Heart right ventricle (tissue), 16 donors: Measurements from ENCODE around the gene TPM2. TPM values are rescaled to one million over a fixed set of nuclear protein-coding genes. Genes with fewer than 3 reads are reported as not detected.

Source experiments
- ATAC-seq, 8 donors: fragments of 200-7000 bp; cut with Tn5 transposase; one replicate each; pipeline ENCODE4 v1.9.1; 2020; ENCODE audit warnings: mild to moderate bottlenecking in 8 of 8, moderate library complexity in 8 of 8, moderate number of reproducible peaks in 1 of 8
- DNase-seq, 2 donors: peaks; one replicate each; pipeline ENCODE4 v3.0.0-alpha.2; 2020
- H3K27ac ChIP-seq, 10 donors: fragments of 200-600 bp; sonication (generic) in 2 of 10; one replicate each; pipeline versions ENCODE4 v1.5.0 to v1.8.0; 2020 to 2022; ENCODE audit warnings: mild to moderate bottlenecking in 3 of 10
- H3K27me3 ChIP-seq, 7 donors: fragments of 200-600 bp; one replicate each; pipeline ENCODE4 v1.8.0; 2021 to 2022; ENCODE audit warnings: mild to moderate bottlenecking in 2 of 7
- H3K36me3 ChIP-seq, 9 donors: fragments of 200-600 bp; sonication (generic) in 1 of 9; one replicate each; pipeline versions ENCODE4 v1.5.0 to v1.8.0; 2020 to 2022; ENCODE audit warnings: mild to moderate bottlenecking in 2 of 9
- H3K4me1 ChIP-seq, 9 donors: fragments of 200-600 bp; sonication (generic) in 1 of 9; one replicate each; pipeline versions ENCODE4 v1.5.0 to v1.8.0; 2020 to 2022; ENCODE audit warnings: mild to moderate bottlenecking in 4 of 9
- H3K4me3 ChIP-seq, 10 donors: fragments of 200-600 bp; sonication (generic) in 2 of 10; one replicate each; pipeline versions ENCODE4 v1.5.0 to v1.8.0; 2020 to 2022; ENCODE audit warnings: mild to moderate bottlenecking in 7 of 10, moderate library complexity in 2 of 10
- H3K9me3 ChIP-seq, 11 donors: fragments of 200-600 bp in 10 of 11; sonication (generic) in 2 of 11; one replicate each; pipeline versions ENCODE4 v1.5.0 to v1.8.0; 2013 to 2022; ENCODE audit warnings: mild to moderate bottlenecking in 2 of 11, control low read depth in 1 of 11, moderate library complexity in 1 of 11
- CTCF ChIP-seq, 9 donors: fragments of 200-600 bp; sonication (generic) in 2 of 9; IDR thresholded peaks; one replicate each; pipeline versions ENCODE4 v1.5.0 to v1.8.0; 2021 to 2022; ENCODE audit warnings: antibody characterized with exemption in 9 of 9, mild to moderate bottlenecking in 5 of 9, moderate library complexity in 1 of 9
- WGBS, 2 donors: extraction: QIAGEN DNeasy Blood & Tissue Kit; methylation state at CpG; one replicate each; pipeline ENCODE4 v1.1.7; 2013; ENCODE audit warnings: inconsistent platforms in 1 of 2; 5-methylcytosine and 5-hydroxymethylcytosine counted together
- intact Hi-C, 10 donors: fragments of 100-400 bp; cut with DNase I; formaldehyde crosslinking; loops; one replicate each; pipeline versions ENCODE4 v1.11.1 to v1.14.2; 2022
- polyA plus RNA-seq, 2 donors: library from polyadenylated mRNA; stranded (reverse); fragments of 200-250 nt; gene quantifications; one replicate each; pipeline ENCODE4 v1.2.3, GENCODE V29; 2013
- total RNA-seq, 10 donors: library from RNA; stranded (reverse); fragmentation: NEBNext Ultra II Directional in 3 of 10; extraction: Animal tissue kit (Norgen Biotek cat#: 25700) in 3 of 10; gene quantifications; one replicate each; pipeline versions ENCODE4 v1.2.1 to v1.2.4, GENCODE V29; 2021 to 2023
- donor health status: Arrhythmogenic right ventricular cardiomyopathy.
- donor health status: ischemic (EF 13 %, LVEDD 7.1; RV severe dilation, severe dysfunction).
- donor health status: healthy with polysubstance abuse.
- donor health status: DM: no; HTN: yes; CAD: no.
- donor health status: DM: no; HTN: no; CAD: no.
- donor health status: ischemic (EF 25% LVEDD 6.9; RV normal size, moderate dysfunction).
- donor health status: ischemic (EF 25% LVEDD 5.7; RV mildly dilated, moderate dysfunction).
- donor health status: healthy.
- donor health status: DM: yes; HTN: yes; CAD: no.
- donor health status: Ischemic cardiomyopathy.
- donor health status: ischemic (EF 35%, LVEDD 5.7; RV mildly dilated, moderate dysfunction).
- donor health status: nonischemic (EF 11% LVEDD 7.7; RV severe dilation, severe dysfunction).
- donor health status: DM: yes; HTN: yes; CAD: no.
- donor health status: PGD.
- donor health status: ischemic (EF 29% LVEDD 5.4; RV normal size, mild dysfunction).
- donor health status: nonischemic (EF 23%, LVEDD 6.1; RV moderate dilation, normal function).

TPM2 gene
- total and polyA plus RNA-seq, 12 donors = 548 to 1,940 (median 784) TPM

- Histone ChIP-seq H3K9me3 (no peaks in the 10 kb centered on the region), H3K36me3 (peaks cover 0 to 53% (median 33%) of the 10 kb centered on the region in 9 donors), H3K4me1 (peaks cover 9 to 69% (median 46%) of the 10 kb centered on the region in 9 donors), H3K27me3 (peaks cover 0 to 8% (median 0%) of the 10 kb centered on the region in 7 donors), H3K27ac (peak overlapping the region in 9 of 10 donors; percentile 42 to 100 (median 97)), H3K4me3 (peak overlapping the region in 8 of 10 donors; percentile 45 to 86 (median 76))
- DNase-seq = peak in 1 of 2 donors; percentile 45
- no peak for TF ChIP-seq CTCF (IDR thresholded peaks at IDR 0.05)
- ATAC-seq = peak in 7 of 8 donors; percentile 8 to 45 (median 16)
- intact Hi-C loops = loop anchor here in 1 of 10 donors (2.0 kb wide), 1 partner anchor 22 kb away; the partner anchor contains the start of gene ARHGEF39
- WGBS, 2 donors = 45 to 52% methylated on average over 11 of the region's 11 CpGs
Observed at GRCh38 chr9:35686222-35687203, 3.2 kb downstream of the TPM2 start.

- 63 to 72% methylated on average over 13 of the region's 13 CpGs for WGBS, 2 donors
- DNase-seq = no peak
- Histone ChIP-seq H3K4me1 (peaks cover 9 to 64% (median 42%) of the 10 kb centered on the region in 9 donors), H3K4me3 (peak overlapping the region in 3 of 10 donors; percentile 2 to 10 (median 3)), H3K27ac (peak overlapping the region in 9 of 10 donors; percentile 27 to 100 (median 97)), H3K9me3 (no peaks in the 10 kb centered on the region), H3K36me3 (peaks cover 0 to 58% (median 33%) of the 10 kb centered on the region in 9 donors), H3K27me3 (peaks cover 0 to 8% (median 0%) of the 10 kb centered on the region in 7 donors)
- no peak for ATAC-seq
- no peak for TF ChIP-seq CTCF (IDR thresholded peaks at IDR 0.05)
- intact Hi-C loops = no loop called here
Observed at GRCh38 chr9:35685506-35685905, 4.2 kb downstream of the TPM2 start.

GRCh38 chr9:35684921-35685320 lies 4.8 kb downstream of the TPM2 start:
- Histone ChIP-seq H3K27ac (peak overlapping the region in 6 of 10 donors; percentile 40 to 100 (median 98)), H3K4me3 (no peak overlapping the region), H3K9me3 (no peaks in the 10 kb centered on the region), H3K4me1 (peaks cover 9 to 59% (median 37%) of the 10 kb centered on the region in 9 donors), H3K27me3 (peaks cover 0 to 6% (median 0%) of the 10 kb centered on the region in 7 donors), H3K36me3 (peaks cover 0 to 58% (median 33%) of the 10 kb centered on the region in 9 donors)
- TF ChIP-seq CTCF (IDR thresholded peaks at IDR 0.05) = no peak
- 90 to 94% methylated on average over 10 of the region's 10 CpGs for WGBS, 2 donors
- intact Hi-C loops = no loop called here
- DNase-seq = no peak
- no peak for ATAC-seq

GRCh38 chr9:35683323-35683722 lies 6.4 kb downstream of the TPM2 start:
- no peak for DNase-seq
- intact Hi-C loops = no loop called here
- Histone ChIP-seq H3K27me3 (no peaks in the 10 kb centered on the region), H3K9me3 (no peaks in the 10 kb centered on the region), H3K4me3 (no peak overlapping the region), H3K27ac (peak overlapping the region in 1 of 10 donors; percentile 21), H3K4me1 (peaks cover 9 to 49% (median 24%) of the 10 kb centered on the region in 9 donors), H3K36me3 (peaks cover 0 to 58% (median 33%) of the 10 kb centered on the region in 9 donors)
- TF ChIP-seq CTCF (IDR thresholded peaks at IDR 0.05) = no peak
- 65 to 69% methylated on average over 2 of the region's 2 CpGs for WGBS, 2 donors
- ATAC-seq = no peak
